GM23338 (cell line): ENCODE measurements around the gene TMPRSS9.

Experiments
- CREB1 ChIP-seq: fragments of 250-450 bp; sonication (Bioruptor Pico); IDR thresholded peaks from 2 replicates; pipeline ENCODE4 v1.5.0; 2020; ENCODE audit warnings: low read depth, mild to moderate bottlenecking, moderate library complexity
- EZH2 ChIP-seq: fragments of 200-600 bp; sonication (generic); IDR thresholded peaks from one replicate; pipeline ENCODE4 v1.8.0; 2017; ENCODE audit warnings: antibody characterized with exemption, mild to moderate bottlenecking, low read depth; ENCODE audit not compliant: unreplicated experiment
- EZH2phosphoT487 ChIP-seq: fragments of 200-600 bp; sonication (generic); IDR thresholded peaks from one replicate; pipeline ENCODE4 v1.8.1; 2018; ENCODE audit warnings: antibody characterized with exemption; ENCODE audit not compliant: unreplicated experiment
- JUNB ChIP-seq: IDR thresholded peaks from one replicate; pipeline ENCODE4 v1.6.1; 2016; ENCODE audit warnings: antibody characterized with exemption; ENCODE audit not compliant: unreplicated experiment
- NANOG ChIP-seq: IDR thresholded peaks from 2 replicates; pipeline ENCODE4 v1.6.1; 2016; ENCODE audit warnings: antibody characterized with exemption, borderline replicate concordance
- POLR2AphosphoS5 ChIP-seq: IDR thresholded peaks from 2 replicates; pipeline ENCODE4 v1.6.1; 2016; ENCODE audit warnings: antibody characterized with exemption, low read depth
- STAT1 ChIP-seq: IDR thresholded peaks from one replicate; pipeline ENCODE4 v1.6.1; 2016; ENCODE audit warnings: antibody characterized with exemption; ENCODE audit not compliant: unreplicated experiment
- ZNF114 ChIP-seq: fragments of 250-450 bp; sonication (Bioruptor Pico); IDR thresholded peaks from 2 replicates; pipeline ENCODE4 v1.5.0; 2020; ENCODE audit warnings: mild to moderate bottlenecking, moderate library complexity
- TF ChIP-seq, protein P1 (sequence below): IDR thresholded peaks from one replicate; pipeline ENCODE4 v1.6.1; 2018; ENCODE audit warnings: antibody characterized with exemption; ENCODE audit not compliant: unreplicated experiment
- TF ChIP-seq, protein P2 (sequence below), 2 experiments: fragments of 200-600 bp in 1 of 2; sonication (generic) in 1 of 2; conservative IDR thresholded peaks; 2 replicates each; pipeline versions ENCODE4 v1.5.1 to v1.6.1; 2016 to 2017; ENCODE audit warnings: antibody characterized with exemption in 2 of 2, low read depth in 2 of 2, mild to moderate bottlenecking in 2 of 2, moderate library complexity in 1 of 2
- TF ChIP-seq, protein P3 (sequence below): IDR thresholded peaks from 2 replicates; pipeline ENCODE4 v1.6.1; 2016; ENCODE audit warnings: antibody characterized with exemption

DNA sequence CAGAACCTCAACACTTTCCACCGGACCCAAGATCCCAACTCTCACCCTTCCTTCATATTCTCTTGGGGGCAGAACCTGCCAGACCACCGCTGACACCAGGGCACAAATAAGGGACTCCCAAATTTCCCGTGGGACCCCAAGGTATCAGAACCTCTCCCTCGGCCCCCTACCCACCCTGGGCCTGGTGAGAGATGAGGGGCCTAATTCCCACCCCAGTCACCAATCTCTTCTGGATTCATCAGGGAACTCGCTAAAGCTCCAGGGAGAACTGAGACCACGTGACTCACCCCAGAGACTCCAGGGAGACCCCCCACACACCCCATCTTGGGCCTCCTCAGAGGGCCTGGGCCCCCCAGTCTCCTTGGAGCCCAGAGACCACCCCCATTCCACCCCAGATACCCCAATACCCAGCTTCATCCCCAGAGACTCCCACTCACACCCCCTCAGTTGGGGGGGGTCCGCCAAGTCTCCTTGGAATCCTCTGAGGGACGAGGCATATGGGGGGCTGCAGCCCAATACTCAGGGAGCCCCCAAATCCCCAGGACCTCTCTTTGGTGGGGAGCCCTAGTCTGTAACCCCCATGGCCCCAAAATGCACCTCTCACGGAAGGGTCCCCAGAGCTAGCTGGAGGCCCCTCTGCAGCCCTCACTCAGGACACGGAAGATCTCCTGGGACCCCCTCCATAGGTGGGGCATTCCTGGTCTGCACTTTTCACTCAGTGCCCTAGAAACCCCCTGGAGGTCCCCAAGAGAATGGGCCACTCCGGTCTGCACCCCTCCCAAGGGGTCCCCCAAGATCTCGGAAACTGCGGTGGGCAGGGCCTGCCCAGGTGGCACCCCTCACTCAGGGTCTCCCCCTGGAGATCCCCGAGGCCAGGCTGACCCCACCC lies 95.1 kb downstream of the TMPRSS9 start:
- TF ChIP-seq, protein P1, sequence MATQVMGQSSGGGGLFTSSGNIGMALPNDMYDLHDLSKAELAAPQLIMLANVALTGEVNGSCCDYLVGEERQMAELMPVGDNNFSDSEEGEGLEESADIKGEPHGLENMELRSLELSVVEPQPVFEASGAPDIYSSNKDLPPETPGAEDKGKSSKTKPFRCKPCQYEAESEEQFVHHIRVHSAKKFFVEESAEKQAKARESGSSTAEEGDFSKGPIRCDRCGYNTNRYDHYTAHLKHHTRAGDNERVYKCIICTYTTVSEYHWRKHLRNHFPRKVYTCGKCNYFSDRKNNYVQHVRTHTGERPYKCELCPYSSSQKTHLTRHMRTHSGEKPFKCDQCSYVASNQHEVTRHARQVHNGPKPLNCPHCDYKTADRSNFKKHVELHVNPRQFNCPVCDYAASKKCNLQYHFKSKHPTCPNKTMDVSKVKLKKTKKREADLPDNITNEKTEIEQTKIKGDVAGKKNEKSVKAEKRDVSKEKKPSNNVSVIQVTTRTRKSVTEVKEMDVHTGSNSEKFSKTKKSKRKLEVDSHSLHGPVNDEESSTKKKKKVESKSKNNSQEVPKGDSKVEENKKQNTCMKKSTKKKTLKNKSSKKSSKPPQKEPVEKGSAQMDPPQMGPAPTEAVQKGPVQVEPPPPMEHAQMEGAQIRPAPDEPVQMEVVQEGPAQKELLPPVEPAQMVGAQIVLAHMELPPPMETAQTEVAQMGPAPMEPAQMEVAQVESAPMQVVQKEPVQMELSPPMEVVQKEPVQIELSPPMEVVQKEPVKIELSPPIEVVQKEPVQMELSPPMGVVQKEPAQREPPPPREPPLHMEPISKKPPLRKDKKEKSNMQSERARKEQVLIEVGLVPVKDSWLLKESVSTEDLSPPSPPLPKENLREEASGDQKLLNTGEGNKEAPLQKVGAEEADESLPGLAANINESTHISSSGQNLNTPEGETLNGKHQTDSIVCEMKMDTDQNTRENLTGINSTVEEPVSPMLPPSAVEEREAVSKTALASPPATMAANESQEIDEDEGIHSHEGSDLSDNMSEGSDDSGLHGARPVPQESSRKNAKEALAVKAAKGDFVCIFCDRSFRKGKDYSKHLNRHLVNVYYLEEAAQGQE = no peak
- TF ChIP-seq, protein P2, sequence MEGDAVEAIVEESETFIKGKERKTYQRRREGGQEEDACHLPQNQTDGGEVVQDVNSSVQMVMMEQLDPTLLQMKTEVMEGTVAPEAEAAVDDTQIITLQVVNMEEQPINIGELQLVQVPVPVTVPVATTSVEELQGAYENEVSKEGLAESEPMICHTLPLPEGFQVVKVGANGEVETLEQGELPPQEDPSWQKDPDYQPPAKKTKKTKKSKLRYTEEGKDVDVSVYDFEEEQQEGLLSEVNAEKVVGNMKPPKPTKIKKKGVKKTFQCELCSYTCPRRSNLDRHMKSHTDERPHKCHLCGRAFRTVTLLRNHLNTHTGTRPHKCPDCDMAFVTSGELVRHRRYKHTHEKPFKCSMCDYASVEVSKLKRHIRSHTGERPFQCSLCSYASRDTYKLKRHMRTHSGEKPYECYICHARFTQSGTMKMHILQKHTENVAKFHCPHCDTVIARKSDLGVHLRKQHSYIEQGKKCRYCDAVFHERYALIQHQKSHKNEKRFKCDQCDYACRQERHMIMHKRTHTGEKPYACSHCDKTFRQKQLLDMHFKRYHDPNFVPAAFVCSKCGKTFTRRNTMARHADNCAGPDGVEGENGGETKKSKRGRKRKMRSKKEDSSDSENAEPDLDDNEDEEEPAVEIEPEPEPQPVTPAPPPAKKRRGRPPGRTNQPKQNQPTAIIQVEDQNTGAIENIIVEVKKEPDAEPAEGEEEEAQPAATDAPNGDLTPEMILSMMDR (conservative IDR thresholded peaks at IDR 0.05; ENCODE audit: low read depth in 2 of 2) = no peak
- TF ChIP-seq POLR2AphosphoS5 = no peak
- TF ChIP-seq, protein P3, sequence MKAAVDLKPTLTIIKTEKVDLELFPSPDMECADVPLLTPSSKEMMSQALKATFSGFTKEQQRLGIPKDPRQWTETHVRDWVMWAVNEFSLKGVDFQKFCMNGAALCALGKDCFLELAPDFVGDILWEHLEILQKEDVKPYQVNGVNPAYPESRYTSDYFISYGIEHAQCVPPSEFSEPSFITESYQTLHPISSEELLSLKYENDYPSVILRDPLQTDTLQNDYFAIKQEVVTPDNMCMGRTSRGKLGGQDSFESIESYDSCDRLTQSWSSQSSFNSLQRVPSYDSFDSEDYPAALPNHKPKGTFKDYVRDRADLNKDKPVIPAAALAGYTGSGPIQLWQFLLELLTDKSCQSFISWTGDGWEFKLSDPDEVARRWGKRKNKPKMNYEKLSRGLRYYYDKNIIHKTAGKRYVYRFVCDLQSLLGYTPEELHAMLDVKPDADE = no peak
- no peak for TF ChIP-seq EZH2phosphoT487
- no peak for TF ChIP-seq EZH2
- no peak for TF ChIP-seq CREB1 (CRISPR knock-in tag)
- no peak for TF ChIP-seq NANOG
- no peak for TF ChIP-seq JUNB
- TF ChIP-seq ZNF114 (CRISPR knock-in tag) = no peak
- no peak for TF ChIP-seq STAT1
